GM21515 (cell line): ENCODE measurements around the gene TCOF1.

Source experiments
- ATAC-seq: cut with Tn5 transposase; IDR thresholded peaks from one replicate; pipeline ENCODE4 v1.9.1; 2021; ENCODE audit not compliant: unreplicated experiment

The TCOF1 gene

GRCh38 chr5:150323819-150324218, 33.7 kb upstream of the TCOF1 start:
- no peak for ATAC-seq

DNA sequence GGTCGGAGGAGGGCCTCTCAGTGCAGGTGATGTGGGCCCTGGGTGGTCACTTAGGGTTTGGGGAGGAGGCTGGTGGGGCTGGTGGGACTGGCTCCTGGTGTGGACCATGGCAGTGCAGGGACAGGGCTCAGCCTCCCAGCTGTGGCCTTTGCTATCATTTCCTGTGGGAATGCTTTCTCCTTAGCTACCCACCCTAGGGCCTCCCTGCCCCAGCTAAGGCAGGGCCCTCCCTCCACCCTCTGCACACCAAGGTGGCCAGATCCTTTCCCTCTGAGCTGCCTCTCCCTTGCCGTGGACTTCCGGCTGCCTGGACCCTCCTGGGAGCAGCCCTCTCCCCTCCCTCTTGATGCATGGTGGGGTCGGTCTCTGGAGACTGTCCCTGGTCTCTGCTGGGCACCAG, 32.1 kb upstream of the TCOF1 start:
- ATAC-seq: no peak

DNA sequence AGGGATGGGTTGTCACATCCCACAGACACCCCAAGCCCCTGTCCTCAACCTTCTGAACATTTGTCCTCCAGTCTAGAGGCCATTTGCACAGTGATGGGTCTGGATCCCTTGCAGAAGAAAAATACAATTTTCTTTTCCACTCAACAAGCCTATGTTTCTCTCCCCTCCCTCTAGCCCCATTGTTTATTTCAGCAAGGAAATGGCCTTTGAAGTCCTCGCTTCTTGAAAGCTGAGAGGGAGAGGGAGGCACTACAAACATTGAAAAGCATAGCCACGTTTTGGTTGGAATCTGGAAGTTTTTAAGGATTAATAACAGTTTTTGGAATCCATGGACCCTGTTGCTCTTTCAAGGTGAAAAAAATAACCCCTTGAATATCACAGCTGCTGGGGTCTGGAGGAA, 30.8 kb upstream of the TCOF1 start:
- no peak for ATAC-seq

DNA sequence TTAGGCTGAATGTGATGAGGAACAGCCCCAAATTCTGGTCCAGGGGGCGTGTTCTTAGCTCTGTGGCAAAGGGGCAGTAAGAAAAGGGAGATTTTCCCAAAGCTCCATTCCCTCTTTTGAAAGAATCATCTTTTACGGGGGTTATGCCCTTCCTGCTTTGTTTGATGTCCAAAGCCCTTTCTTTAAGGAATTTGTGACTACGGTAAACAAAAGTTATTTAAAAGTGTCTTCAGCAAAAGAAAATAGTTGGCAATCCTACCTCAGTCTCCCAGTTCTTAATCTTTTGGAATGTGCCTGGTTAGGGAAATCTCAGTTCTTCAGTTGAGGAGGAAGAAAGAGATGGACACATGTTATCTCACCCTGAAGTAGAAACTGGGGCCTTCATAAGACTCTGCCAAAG, 30.4 kb upstream of the TCOF1 start:
- no peak for ATAC-seq

DNA sequence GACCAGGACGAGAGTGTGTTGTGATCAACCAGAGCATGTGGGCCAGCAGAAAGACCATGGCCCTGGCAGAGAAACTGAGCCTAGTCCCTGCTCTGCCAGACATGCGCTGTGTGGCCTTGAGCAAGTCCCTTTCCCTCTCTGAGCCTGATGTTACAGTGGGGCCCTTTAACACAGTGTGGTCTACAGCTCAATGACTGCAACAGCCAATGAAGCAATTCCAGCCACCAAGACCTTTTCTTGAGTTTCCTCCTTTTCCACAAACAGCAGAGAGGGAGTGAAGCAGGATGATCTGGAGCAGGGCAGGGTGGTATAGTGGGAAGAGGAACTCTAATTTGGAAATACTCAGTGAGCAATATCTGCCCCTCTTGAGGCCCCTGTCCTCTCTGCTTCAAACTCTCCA, 29.0 kb upstream of the TCOF1 start:
- no peak for ATAC-seq

DNA sequence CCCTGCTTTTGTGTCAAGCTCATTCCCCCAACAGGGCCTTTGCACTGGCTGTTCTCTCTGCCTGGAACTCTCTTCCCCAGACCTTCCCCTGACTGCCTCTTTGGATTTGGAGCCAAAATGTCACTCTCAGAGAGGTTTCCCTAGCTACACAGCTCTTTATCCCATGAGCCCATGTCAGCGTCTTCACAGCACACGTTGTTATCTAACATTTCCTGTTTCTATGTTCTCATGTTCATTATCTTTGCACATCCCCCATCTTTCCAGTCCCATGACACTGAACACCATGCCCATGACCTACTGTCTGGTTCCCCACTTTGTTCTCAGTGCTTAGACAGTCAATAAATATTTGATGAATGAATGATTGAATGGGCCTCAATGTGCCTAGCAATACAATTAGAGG, 28.5 kb upstream of the TCOF1 start:
- no peak for ATAC-seq

DNA sequence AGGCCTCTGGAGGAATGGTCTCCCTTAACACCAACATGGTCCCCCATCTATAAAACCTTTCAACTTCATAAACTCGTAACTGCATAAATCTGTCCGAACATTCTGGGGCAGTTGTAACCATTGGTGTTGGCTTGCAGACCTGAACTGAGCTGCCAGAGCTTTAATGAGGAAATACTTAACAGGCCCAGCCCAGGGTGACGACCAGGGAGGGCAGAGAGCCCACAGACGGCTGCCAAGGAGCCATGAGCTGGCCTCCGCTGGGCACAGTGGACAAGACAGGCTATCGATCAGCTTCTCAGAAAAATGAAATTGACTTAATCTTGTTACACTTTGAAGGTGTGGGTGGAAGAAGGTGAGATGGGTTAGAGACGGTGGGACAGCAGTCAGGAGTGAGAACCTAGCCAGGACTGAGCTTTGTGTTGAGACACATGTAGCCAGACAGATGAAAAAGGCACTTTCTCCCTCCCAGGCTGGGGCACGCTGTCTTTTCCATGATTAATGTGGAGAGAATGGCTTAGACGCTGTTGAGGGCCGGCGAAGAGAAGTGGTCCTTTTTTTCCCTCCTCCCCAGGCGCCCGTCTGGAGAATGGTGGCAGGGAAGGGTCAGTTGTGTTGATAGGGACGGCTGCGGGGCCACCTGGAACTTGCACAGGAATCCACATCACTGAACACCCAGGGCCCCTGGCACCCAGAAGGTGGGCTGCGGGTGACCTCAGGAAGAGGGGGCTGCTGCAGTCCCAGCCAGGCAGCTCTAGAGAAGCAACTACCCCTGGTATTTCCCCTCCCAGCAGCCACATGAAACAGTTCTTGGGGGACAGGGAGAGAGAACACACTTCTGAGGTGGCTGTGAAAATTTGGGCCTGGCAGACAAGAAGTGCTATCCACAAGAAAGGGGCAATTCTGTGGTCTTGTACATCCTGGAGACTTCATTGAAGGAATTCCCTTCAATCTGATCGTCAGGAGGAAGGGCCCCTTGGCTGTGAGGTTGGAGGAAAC, 27.3 kb upstream of the TCOF1 start:
- ATAC-seq: no peak

DNA sequence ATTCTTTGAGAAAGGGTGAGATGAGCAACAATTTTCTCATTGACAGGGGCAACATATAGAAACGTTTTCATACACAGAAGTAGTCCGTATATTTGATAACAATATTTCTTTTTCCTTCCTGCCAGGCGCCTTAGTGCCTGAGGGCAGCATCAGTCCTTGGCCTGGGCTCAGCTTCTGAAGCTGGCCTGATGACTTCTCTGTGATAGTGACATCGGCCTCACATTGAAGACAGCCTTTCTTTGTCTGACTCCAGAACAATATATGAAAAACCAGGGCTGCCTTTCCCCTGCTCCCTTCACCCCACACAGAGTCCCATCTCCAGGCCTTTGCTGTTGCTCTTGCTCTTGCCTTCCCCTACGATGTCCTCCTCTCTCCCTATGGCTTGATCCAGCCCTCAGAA, 24.1 kb upstream of the TCOF1 start:
- ATAC-seq: no peak

GRCh38 chr5:150335778-150336177, 21.7 kb upstream of the TCOF1 start:
- no peak for ATAC-seq

- ATAC-seq: no peak
Observed at GRCh38 chr5:150338546-150338945, 19.0 kb upstream of the TCOF1 start.

- ATAC-seq: no peak
Observed at GRCh38 chr5:150339165-150339564, 18.3 kb upstream of the TCOF1 start.

DNA sequence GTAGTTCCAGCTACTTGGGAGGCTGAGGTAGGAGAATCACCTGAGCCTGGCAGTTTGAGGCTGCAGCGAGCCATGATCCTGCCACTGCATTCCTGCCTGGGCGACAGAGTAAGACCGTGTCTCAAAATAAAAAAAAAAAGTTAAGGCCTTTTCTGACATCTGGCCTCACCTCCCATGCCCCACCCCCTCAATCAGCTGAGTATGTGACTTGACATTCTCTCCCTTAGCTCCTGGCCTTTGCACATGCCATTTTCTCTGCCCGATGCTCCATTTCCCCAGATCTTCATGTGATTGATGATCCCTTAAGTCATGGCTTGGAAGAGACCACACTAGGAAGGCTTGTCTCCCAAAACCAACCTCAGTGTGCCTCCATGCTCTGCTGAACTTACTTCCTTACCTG, 17.7 kb upstream of the TCOF1 start:
- ATAC-seq: no peak

DNA sequence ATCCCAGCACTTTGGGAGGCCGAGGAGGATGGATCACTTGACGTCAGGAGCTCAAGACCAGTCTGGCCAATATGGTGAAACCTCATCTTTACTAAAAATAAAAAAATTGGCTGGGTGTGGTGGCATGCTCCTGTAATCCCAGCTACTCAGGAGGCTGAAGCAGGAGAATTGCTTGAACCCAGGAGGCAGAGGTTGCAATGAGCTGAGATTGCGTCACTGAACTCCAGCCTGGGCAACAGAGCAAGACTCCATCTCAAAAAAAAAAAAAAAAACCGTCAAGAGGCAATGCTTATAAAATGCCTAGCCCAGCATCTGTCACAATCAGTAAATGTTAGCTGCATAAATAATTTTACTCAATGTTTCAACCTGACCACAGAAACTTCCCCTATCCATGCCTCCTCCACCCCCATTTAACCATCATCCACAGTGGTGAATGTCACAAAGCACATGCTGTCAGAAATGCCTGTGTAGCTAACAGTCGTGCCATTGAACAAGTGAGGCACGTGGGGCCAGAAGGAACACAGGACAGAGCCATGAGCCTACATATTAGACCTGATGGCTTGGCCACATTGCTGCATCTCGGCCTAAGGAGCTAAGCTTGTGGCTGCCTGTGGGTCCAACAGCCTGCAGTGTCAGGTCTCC, 16.8 kb upstream of the TCOF1 start:
- no peak for ATAC-seq

GRCh38 chr5:150341331-150341730, 16.2 kb upstream of the TCOF1 start:
- no peak for ATAC-seq

- no peak for ATAC-seq
Observed at GRCh38 chr5:150341989-150342388, 15.5 kb upstream of the TCOF1 start.

GRCh38 chr5:150342583-150342982, 14.9 kb upstream of the TCOF1 start:
- no peak for ATAC-seq

DNA sequence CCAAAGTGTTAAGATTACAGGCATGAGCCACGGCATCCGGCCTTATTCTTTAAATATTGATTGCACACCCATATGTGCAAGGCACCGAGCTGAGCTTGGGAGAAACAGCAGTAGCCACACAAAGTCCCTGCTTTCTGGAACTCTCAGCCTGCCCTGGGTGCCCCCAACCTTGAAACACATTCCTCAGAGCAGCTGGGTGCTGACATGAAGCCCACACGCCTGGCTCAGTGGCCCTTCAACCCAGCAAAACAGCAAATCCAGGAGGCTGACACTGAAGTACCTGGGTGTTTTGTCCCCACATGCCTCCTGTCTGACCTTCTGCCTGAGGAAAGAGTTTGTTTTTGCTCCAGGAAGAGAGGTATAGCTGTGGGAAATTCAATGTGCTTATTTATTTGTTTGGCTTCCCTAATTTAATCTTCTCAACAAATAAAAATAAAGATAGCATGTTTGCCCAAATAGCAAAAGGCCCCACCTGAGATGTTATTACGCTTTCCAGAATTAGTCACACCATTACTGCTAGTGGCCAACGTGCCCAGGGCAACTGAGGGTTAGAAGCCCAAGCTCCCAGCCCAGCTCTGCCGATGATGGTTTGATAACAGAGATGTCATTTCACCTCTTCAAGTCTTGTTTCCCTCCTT, 13.4 kb upstream of the TCOF1 start:
- ATAC-seq: no peak

GRCh38 chr5:150345716-150346115, 11.8 kb upstream of the TCOF1 start:
- no peak for ATAC-seq

- ATAC-seq: no peak
Observed at GRCh38 chr5:150346592-150346991, 10.9 kb upstream of the TCOF1 start.

DNA sequence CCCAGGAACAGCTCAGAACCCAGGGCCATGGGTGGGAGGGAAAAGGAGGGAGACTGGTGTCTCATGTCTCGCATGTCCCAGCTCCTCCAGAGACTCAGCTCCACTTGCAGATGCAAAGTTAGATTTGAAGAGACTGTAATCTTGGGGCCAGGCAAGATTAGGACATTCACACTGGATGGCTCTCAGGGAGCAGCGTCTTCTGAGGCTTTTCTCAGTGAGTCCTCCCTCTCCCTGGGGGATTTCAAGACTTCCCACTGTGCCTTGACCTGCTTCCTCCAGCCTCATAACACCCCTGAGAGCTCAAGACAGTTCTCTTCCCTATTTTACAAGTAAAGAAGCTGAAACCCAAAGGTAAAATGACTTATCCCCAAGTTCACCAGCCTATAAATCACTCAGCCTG, 10.5 kb upstream of the TCOF1 start:
- no peak for ATAC-seq

DNA sequence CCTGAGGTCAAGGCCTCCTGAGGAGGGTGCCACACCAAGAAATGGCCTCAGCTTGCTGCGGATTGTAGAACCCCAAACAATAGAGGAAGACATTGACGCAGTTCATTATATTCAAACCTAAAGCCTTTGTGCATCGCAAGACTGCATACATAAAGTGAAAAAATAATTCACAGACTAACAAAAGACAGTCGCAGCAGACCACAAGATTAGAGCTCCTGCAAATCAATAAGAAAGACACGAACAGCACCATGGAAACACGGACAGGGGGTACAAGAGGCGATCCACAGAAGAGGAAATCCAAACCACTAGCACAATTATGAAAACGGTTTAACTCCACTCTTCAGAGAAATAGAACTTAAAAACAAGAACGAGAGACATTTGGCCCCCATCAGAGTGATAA, 10.0 kb upstream of the TCOF1 start:
- ATAC-seq: no peak

DNA sequence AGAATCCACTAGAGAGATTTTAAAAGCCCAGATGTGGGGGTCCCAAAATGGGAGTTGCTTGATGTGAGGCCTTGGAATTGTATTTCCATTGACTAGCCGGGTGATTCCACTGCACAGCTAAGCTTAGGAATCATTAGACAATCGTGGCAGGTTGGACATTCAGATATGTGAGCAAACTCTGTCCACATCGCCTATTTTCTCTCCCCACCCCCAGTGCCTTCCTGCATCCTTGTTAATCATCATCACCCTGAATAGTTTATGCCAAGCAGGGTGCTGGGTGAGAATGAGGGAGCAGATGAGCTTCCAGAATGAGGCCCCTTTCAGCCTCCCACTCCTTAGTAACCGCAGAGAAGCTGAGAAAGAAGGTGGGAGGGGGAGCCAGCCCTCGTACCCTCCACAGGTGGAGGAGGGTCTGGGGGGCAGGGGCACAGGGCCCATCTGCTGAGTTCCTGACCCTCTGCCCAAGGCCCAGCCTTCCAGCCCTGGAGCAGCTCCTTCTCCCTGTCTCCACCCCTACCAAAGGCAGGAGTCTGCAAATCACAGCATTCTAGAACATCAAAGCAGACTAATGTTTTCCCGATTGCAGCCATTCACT, 7.7 kb upstream of the TCOF1 start:
- ATAC-seq: no peak
